IPS DF 4.7 (cell line): ENCODE data around the gene FSD1L.

Source experiments
- DNase-seq: peaks from one replicate; pipeline ENCODE4 v3.0.0-alpha.2; 2013; ENCODE audit warnings: low spot score; ENCODE audit errors: extremely low read depth

Gene FSD1L

GRCh38 chr9:105435453-105435852, 12.4 kb upstream of the FSD1L start:
- no peak for DNase-seq

- no peak for DNase-seq
Observed at GRCh38 chr9:105436783-105437182, 11.1 kb upstream of the FSD1L start.

- no peak for DNase-seq
Observed at GRCh38 chr9:105437704-105438103, 10.1 kb upstream of the FSD1L start.

- no peak for DNase-seq
Observed at GRCh38 chr9:105438141-105438806, 9.6 kb upstream of the FSD1L start.

- DNase-seq, result no peak
Observed at GRCh38 chr9:105439428-105439827, 8.4 kb upstream of the FSD1L start.

- no peak for DNase-seq
Observed at GRCh38 chr9:105441616-105442160, 6.1 kb upstream of the FSD1L start.

GRCh38 chr9:105443121-105443520, 4.7 kb upstream of the FSD1L start:
- no peak for DNase-seq

GRCh38 chr9:105444130-105444529, 3.7 kb upstream of the FSD1L start:
- no peak for DNase-seq

GRCh38 chr9:105445203-105445881, 2.5 kb upstream of the FSD1L start:
- no peak for DNase-seq

GRCh38 chr9:105447386-105447813, 434 bp upstream of the FSD1L start:
- DNase-seq, result no peak

GRCh38 chr9:105449081-105449480, 1.2 kb downstream of the FSD1L start:
- no peak for DNase-seq

- DNase-seq, result no peak
Observed at GRCh38 chr9:105452185-105452584, 4.4 kb downstream of the FSD1L start.

GRCh38 chr9:105455836-105456475, 8.1 kb downstream of the FSD1L start:
- no peak for DNase-seq

- DNase-seq, result no peak
Observed at GRCh38 chr9:105457560-105458294, 9.9 kb downstream of the FSD1L start.

GRCh38 chr9:105458404-105458803, 10.6 kb downstream of the FSD1L start:
- no peak for DNase-seq

GRCh38 chr9:105459336-105459735, 11.5 kb downstream of the FSD1L start:
- no peak for DNase-seq

- DNase-seq, result no peak
Observed at GRCh38 chr9:105466898-105467455, 19.1 kb downstream of the FSD1L start.

- DNase-seq, result no peak
Observed at GRCh38 chr9:105468875-105469274, 21.0 kb downstream of the FSD1L start.

- no peak for DNase-seq
Observed at GRCh38 chr9:105473221-105473620, 25.4 kb downstream of the FSD1L start.

GRCh38 chr9:105475302-105475701, 27.5 kb downstream of the FSD1L start:
- peak; percentile 9 for DNase-seq

GRCh38 chr9:105479846-105480245, 32.0 kb downstream of the FSD1L start:
- no peak for DNase-seq
